ENCODE data around the gene ARHGAP26.

GRCh38 chr5:143182901-143183820 lies 413.0 kb downstream of the ARHGAP26 start:
- TF ChIP-seq, protein P1, sequence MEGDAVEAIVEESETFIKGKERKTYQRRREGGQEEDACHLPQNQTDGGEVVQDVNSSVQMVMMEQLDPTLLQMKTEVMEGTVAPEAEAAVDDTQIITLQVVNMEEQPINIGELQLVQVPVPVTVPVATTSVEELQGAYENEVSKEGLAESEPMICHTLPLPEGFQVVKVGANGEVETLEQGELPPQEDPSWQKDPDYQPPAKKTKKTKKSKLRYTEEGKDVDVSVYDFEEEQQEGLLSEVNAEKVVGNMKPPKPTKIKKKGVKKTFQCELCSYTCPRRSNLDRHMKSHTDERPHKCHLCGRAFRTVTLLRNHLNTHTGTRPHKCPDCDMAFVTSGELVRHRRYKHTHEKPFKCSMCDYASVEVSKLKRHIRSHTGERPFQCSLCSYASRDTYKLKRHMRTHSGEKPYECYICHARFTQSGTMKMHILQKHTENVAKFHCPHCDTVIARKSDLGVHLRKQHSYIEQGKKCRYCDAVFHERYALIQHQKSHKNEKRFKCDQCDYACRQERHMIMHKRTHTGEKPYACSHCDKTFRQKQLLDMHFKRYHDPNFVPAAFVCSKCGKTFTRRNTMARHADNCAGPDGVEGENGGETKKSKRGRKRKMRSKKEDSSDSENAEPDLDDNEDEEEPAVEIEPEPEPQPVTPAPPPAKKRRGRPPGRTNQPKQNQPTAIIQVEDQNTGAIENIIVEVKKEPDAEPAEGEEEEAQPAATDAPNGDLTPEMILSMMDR (conservative IDR thresholded peaks at IDR 0.05; ENCODE audit: low read depth, low read length): no peak
- TF ChIP-seq POLR2A (IDR thresholded peaks at IDR 0.05; ENCODE audit: low read depth, low read length): no peak
- no peak for TF ChIP-seq MAFK (IDR thresholded peaks at IDR 0.05; ENCODE audit: low read depth, low read length)
- no peak for TF ChIP-seq CEBPB (IDR thresholded peaks at IDR 0.05; ENCODE audit: low read depth, low read length)
- TF ChIP-seq FOS (IDR thresholded peaks at IDR 0.05; ENCODE audit: low read depth, low read length): no peak
- TF ChIP-seq, protein P2, sequence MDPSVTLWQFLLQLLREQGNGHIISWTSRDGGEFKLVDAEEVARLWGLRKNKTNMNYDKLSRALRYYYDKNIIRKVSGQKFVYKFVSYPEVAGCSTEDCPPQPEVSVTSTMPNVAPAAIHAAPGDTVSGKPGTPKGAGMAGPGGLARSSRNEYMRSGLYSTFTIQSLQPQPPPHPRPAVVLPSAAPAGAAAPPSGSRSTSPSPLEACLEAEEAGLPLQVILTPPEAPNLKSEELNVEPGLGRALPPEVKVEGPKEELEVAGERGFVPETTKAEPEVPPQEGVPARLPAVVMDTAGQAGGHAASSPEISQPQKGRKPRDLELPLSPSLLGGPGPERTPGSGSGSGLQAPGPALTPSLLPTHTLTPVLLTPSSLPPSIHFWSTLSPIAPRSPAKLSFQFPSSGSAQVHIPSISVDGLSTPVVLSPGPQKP (IDR thresholded peaks at IDR 0.05; ENCODE audit: borderline replicate concordance, low read depth, low read length): no peak
- TF ChIP-seq CHD1 (IDR thresholded peaks at IDR 0.05; ENCODE audit: low read depth, low read length): no peak
